Right lobe of liver (tissue), 4 donors: Measurements from ENCODE around the gene SRPX.

Source experiments
- CTCF ChIP-seq, 4 donors: fragments of 200-600 bp in 3 of 4; fragments of 450-650 bp in 1 of 4; IDR thresholded peaks; one replicate each; pipeline versions ENCODE4 v1.5.1 to v1.8.0; 2016 to 2022; ENCODE audit warnings: antibody characterized with exemption in 4 of 4, mild to moderate bottlenecking in 2 of 4
- POLR2A ChIP-seq: fragments of 450-650 bp; IDR thresholded peaks from one replicate; pipeline ENCODE4 v1.6.1; 2017; ENCODE audit warnings: antibody characterized with exemption, mild to moderate bottlenecking
- donor health status: DM: no; HTN: no; CAD: no.
- donor health status: DM: no; HTN: no; CAD: no.
- donor health status: DM: no; HTN: yes; CAD: no.

- no peak for TF ChIP-seq CTCF (IDR thresholded peaks at IDR 0.05)
- no peak for TF ChIP-seq POLR2A
Observed at GRCh38 chrX:38126179-38126578, 94.5 kb downstream of the SRPX start.
